A549 (cell line): Measurements from ENCODE around the gene PLIN4.

Experiments
- BHLHE40 ChIP-seq: IDR thresholded peaks from 2 replicates; pipeline ENCODE4 v1.6.1; 2012; ENCODE audit warnings: low read depth, low read length, inconsistent platforms
- CBX2 ChIP-seq: fragments of 200-600 bp; sonication (generic); IDR thresholded peaks from 2 replicates; pipeline ENCODE4 v1.6.1; 2016; ENCODE audit warnings: low read depth, mild to moderate bottlenecking, borderline replicate concordance
- CEBPB ChIP-seq, 2 experiments: fragments of >200 bp in 1 of 2; sonication (Bioruptor Twin) in 1 of 2; formaldehyde crosslinking in 1 of 2; IDR thresholded peaks; 2 replicates each; pipeline ENCODE4 v1.6.1; 2012 to 2016
- CTCF ChIP-seq: fragments of >200 bp; sonication (Bioruptor Twin); formaldehyde crosslinking; IDR thresholded peaks from 3 replicates; pipeline ENCODE4 v1.5.1; 2016
- EP300 ChIP-seq, 2 experiments: fragments of >200 bp; sonication (Bioruptor Twin); formaldehyde crosslinking; IDR thresholded peaks; 2 replicates in 1 of 2; 3 replicates in 1 of 2; pipeline ENCODE4 v1.6.1; 2016 to 2017
- ESRRA ChIP-seq: fragments of 150-350 bp; IDR thresholded peaks from 2 replicates; pipeline ENCODE4 v1.6.1; 2014; ENCODE audit warnings: mild to moderate bottlenecking, low read length, borderline replicate concordance
- JUN ChIP-seq, 2 experiments: fragments of >200 bp; sonication (Bioruptor Twin); formaldehyde crosslinking; IDR thresholded peaks; 2 replicates in 1 of 2; 3 replicates in 1 of 2; pipeline ENCODE4 v1.6.1; 2016 to 2017
- POLR2A ChIP-seq: IDR thresholded peaks from 2 replicates; pipeline ENCODE4 v1.6.1; 2012; ENCODE audit warnings: mild to moderate bottlenecking, low read length
- RFX5 ChIP-seq: fragments of 450-650 bp; IDR thresholded peaks from 2 replicates; pipeline ENCODE4 v1.7.1; 2014; ENCODE audit warnings: antibody characterized with exemption, mild to moderate bottlenecking, moderate library complexity
- TP53 ChIP-seq: fragments of 250-450 bp; sonication (Bioruptor Pico); IDR thresholded peaks from 2 replicates; pipeline ENCODE4 v1.5.0; 2021; ENCODE audit warnings: mild to moderate bottlenecking, moderate library complexity
- ZNF302 ChIP-seq: fragments of 250-450 bp; sonication (Bioruptor Pico); IDR thresholded peaks from 2 replicates; pipeline ENCODE4 v1.9.0; 2021; ENCODE audit warnings: inconsistent platforms, mild to moderate bottlenecking, moderate library complexity
- TF ChIP-seq, protein P1 (sequence below): IDR thresholded peaks from 2 replicates; pipeline ENCODE4 v1.6.1; 2012
- TF ChIP-seq, protein P2 (sequence below): fragments of 450-650 bp; IDR thresholded peaks from 2 replicates; pipeline ENCODE4 v1.6.1; 2014; ENCODE audit warnings: antibody characterized with exemption

DNA sequence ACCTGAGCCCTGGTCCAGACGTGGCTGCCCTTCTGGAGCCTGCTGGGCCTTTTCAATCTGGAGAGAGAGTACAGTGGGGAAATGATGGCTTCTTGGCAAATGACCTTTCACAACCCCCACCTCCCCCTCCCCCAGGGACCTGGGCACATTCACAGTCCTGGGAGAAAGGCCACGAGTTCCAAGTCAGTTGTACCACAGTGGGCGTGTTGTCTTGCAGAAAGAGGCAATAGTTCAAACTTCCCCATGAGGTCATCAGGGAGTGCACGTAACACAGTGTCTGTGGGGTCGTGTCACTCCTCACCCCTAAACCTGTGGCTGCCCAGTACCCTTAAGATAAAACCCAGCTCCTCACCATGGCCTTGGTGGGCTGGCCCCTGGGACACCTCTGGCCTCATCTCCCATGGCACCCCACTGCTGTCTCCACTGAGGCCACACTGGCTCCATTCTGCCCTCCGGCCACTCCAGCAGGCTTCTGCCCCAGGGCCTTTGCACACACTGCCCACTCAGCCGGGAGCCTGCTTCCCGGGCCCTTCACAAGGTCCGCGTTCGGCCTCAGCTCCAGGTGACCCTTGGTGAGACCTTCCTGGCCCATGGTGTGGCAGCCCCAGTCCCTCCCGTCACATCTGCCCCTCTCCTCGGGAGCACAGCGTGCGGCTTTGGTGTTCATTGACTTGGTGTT is 13.3 kb downstream of the PLIN4 start:
- TF ChIP-seq POLR2A (no peak), CEBPB (IDR thresholded peaks at IDR 0.05) (no peak), CTCF (no peak), TP53 (CRISPR knock-in tag) (no peak), ZNF302 (CRISPR knock-in tag) (no peak), JUN (IDR thresholded peaks at IDR 0.05) (no peak), ESRRA (no peak), RFX5 (no peak), CBX2 (no peak), BHLHE40 (no peak), EP300 (IDR thresholded peaks at IDR 0.05) (no peak)
- TF ChIP-seq, protein P1, sequence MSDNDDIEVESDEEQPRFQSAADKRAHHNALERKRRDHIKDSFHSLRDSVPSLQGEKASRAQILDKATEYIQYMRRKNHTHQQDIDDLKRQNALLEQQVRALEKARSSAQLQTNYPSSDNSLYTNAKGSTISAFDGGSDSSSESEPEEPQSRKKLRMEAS: no peak
- TF ChIP-seq, protein P2, sequence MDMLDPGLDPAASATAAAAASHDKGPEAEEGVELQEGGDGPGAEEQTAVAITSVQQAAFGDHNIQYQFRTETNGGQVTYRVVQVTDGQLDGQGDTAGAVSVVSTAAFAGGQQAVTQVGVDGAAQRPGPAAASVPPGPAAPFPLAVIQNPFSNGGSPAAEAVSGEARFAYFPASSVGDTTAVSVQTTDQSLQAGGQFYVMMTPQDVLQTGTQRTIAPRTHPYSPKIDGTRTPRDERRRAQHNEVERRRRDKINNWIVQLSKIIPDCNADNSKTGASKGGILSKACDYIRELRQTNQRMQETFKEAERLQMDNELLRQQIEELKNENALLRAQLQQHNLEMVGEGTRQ: no peak
